Natural killer cell (primary cell): Measurements from ENCODE around the gene PDE4D. TPM values are rescaled to one million over a fixed set of nuclear protein-coding genes. Genes with fewer than 3 reads are reported as not detected.
A peak's percentile ranks its signal among the peaks of the same experiment; 100 is the strongest.

Experiments used
- ATAC-seq, 3 donors: fragments of 150-1000 bp in 2 of 3; fragments of 200-7000 bp in 1 of 3; cut with Tn5 transposase; 1 replicate in 1 of 3; 2 replicates in 2 of 3; pipeline ENCODE4 v1.10.0; 2021; ENCODE audit warnings: mild to moderate bottlenecking in 2 of 3, moderate library complexity in 2 of 3
- DNase-seq, 2 donors: peaks; one replicate each; pipeline versions ENCODE4 v3.0.0 to v3.0.0-alpha.2; 2013 to 2021; ENCODE audit warnings: mixed read lengths in 1 of 2
- H3K27ac ChIP-seq: one replicate; pipeline ENCODE4 v1.5.1; 2013; ENCODE audit warnings: mild to moderate bottlenecking, low read length
- H3K27me3 ChIP-seq: one replicate; pipeline ENCODE4 v1.6.1; 2013; ENCODE audit warnings: low read length; ENCODE audit not compliant: control insufficient read depth, insufficient read depth
- H3K36me3 ChIP-seq: one replicate; pipeline ENCODE4 v1.6.1; 2013; ENCODE audit warnings: low read length; ENCODE audit not compliant: control insufficient read depth, insufficient read depth
- H3K4me1 ChIP-seq: one replicate; pipeline ENCODE4 v1.6.1; 2013; ENCODE audit warnings: low read length; ENCODE audit not compliant: control insufficient read depth, insufficient read depth
- H3K4me3 ChIP-seq: one replicate; pipeline ENCODE4 v1.5.1; 2013; ENCODE audit warnings: low read length
- H3K9me3 ChIP-seq: one replicate; pipeline ENCODE4 v1.6.1; 2013; ENCODE audit warnings: low read length; ENCODE audit not compliant: control insufficient read depth, insufficient read depth
- H3K27ac Mint-ChIP-seq, 2 donors: one replicate each; pipeline ENCODE4 v1.8.0; 2022; ENCODE audit warnings: mild to moderate bottlenecking in 2 of 2, mixed read lengths in 2 of 2, moderate library complexity in 1 of 2
- H3K27me3 Mint-ChIP-seq, 2 donors: one replicate each; pipeline ENCODE4 v1.8.0; 2022; ENCODE audit warnings: low read depth in 2 of 2, mixed read lengths in 2 of 2
- H3K36me3 Mint-ChIP-seq: one replicate; pipeline ENCODE4 v1.8.0; 2022; ENCODE audit warnings: mixed read lengths
- H3K4me1 Mint-ChIP-seq, 2 donors: one replicate each; pipeline ENCODE4 v1.8.0; 2022; ENCODE audit warnings: mixed read lengths in 2 of 2
- H3K4me3 Mint-ChIP-seq: one replicate; pipeline ENCODE4 v1.8.0; 2022; ENCODE audit warnings: mild to moderate bottlenecking, moderate library complexity, mixed read lengths
- H3K9me3 Mint-ChIP-seq, 2 donors: one replicate each; pipeline ENCODE4 v1.8.0; 2022; ENCODE audit warnings: mixed read lengths in 2 of 2
- CTCF ChIP-seq: fragments of 200-600 bp; IDR thresholded peaks from one replicate; pipeline ENCODE4 v1.8.0; 2022; ENCODE audit warnings: antibody characterized with exemption
- WGBS: methylation state at CpG from one replicate; pipeline ENCODE4 v1.1.7; 2013; ENCODE audit warnings: missing lambda C conversion rate; ENCODE audit not compliant: insufficient coverage; 5-methylcytosine and 5-hydroxymethylcytosine counted together
- intact Hi-C: fragments of 100-400 bp; cut with micrococcal nuclease; formaldehyde crosslinking; loops from one replicate; pipeline ENCODE4 v1.14.2; 2022
- total RNA-seq, 4 donors: library from RNA; stranded (reverse); fragments of 120-200 nt in 1 of 4; gene quantifications; one replicate each; pipeline versions ENCODE4 v1.2.3 to v1.2.4, GENCODE V29; 2013 to 2022

The PDE4D gene
- total RNA-seq, 3 donors from 2014 or later (not counting 1 experiment from before 2014, with no cell fraction given): 109 to 170 (median 116) TPM

DNA sequence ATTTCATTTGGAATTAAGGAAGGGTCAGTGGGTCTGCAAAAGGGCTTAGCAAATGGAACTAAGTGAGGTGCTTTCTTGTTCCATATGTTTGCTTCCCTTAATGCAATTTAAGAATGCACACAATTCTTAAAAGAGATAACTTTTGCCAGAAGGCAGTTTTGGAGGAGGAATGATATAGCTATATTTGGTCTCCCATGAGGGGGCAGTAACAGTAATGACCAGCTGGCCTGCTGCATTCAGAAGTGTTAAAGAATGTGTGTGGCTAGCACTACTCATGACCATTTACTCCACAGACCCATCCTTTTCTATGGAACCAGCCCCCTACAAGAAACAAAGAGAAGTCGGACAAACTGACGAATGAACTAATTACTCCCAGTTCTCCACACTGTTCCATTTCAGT, 671.8 kb downstream of the PDE4D start:
- no peaks in the 10 kb centered on the region for H3K27me3 ChIP-seq
- Mint-ChIP-seq H3K27ac (no peak overlapping the region), H3K9me3 (peaks cover 0 to 4% of the 10 kb centered on the region in 2 donors), H3K4me1 (peaks cover 0 to 4% of the 10 kb centered on the region in 2 donors), H3K27me3 (no peaks in the 10 kb centered on the region), H3K4me3 (no peak overlapping the region), H3K36me3 (no peaks in the 10 kb centered on the region)
- no peaks in the 10 kb centered on the region for H3K36me3 ChIP-seq
- no peak overlapping the region for H3K27ac ChIP-seq
- no peak overlapping the region for H3K4me3 ChIP-seq
- H3K9me3 ChIP-seq: no peaks in the 10 kb centered on the region
- no peaks in the 10 kb centered on the region for H3K4me1 ChIP-seq
- DNase-seq (no peak), ATAC-seq (no peak)
- intact Hi-C loops: no loop called here
- WGBS: 100% methylated on average over 2 of the region's 2 CpGs
- no peak for TF ChIP-seq CTCF

DNA sequence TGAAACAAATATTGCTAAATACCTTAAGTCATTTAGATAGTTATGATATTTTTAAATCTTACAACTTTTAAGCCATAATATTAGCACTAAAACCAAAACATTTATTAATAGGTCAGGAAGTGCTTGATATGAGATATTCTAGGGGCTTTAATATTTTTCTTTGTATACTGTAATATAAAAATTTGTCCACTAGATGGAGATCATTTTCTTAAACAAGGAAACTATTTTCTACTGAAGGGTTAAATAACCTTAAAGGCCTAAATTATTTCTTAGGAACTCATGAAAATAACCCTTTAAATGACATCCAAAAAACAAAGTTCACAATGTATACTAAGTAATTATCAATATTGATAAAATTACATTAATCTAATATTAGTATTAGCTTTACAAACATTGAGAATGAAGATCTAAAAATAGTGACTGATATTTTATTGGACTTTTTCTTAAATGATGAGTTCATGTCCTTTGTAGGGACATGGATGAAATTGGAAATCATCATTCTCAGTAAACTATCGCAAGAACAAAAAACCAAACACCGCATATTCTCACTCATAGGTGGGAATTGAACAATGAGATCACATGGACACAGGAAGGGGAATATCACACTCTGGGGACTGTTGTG, 675.0 kb downstream of the PDE4D start:
- Mint-ChIP-seq H3K4me1 (no peaks in the 10 kb centered on the region), H3K36me3 (no peaks in the 10 kb centered on the region), H3K4me3 (no peak overlapping the region), H3K27ac (no peak overlapping the region), H3K27me3 (no peaks in the 10 kb centered on the region), H3K9me3 (no peaks in the 10 kb centered on the region)
- no CpG with 5 or more reads among the region's 2 CpGs for WGBS
- Histone ChIP-seq H3K36me3 (no peaks in the 10 kb centered on the region), H3K27me3 (no peaks in the 10 kb centered on the region), H3K4me1 (no peaks in the 10 kb centered on the region), H3K27ac (no peak overlapping the region), H3K9me3 (no peaks in the 10 kb centered on the region), H3K4me3 (no peak overlapping the region)
- TF ChIP-seq CTCF: peak; percentile 55
- intact Hi-C loops: no loop called here
- ATAC-seq (no peak), DNase-seq (no peak)

DNA sequence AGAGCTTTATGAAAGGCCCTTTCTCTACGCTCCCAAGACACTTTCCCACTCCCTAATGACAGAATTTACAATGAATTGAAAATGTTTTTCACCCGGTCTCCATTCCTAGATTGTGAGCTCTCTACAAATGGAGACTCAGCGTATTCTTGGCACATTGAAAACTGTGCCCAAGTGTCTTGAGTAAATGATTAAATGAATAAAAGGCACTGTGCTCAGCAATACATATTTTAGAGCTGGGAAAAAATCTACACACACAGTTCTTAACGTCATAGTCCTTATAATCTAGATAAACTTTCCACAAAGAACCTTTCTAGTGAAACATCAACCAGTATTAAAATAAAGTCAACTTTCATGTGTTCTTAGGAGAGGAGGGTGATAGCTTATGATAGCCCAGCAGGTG, 676.7 kb downstream of the PDE4D start:
- ATAC-seq (no peak), DNase-seq (no peak)
- H3K4me1 ChIP-seq: no peaks in the 10 kb centered on the region
- H3K9me3 Mint-ChIP-seq: no peaks in the 10 kb centered on the region
- H3K36me3 ChIP-seq: no peaks in the 10 kb centered on the region
- H3K27me3 Mint-ChIP-seq: no peaks in the 10 kb centered on the region
- H3K4me3 ChIP-seq: no peak overlapping the region
- no peaks in the 10 kb centered on the region for H3K9me3 ChIP-seq
- H3K27me3 ChIP-seq: no peaks in the 10 kb centered on the region
- no peak overlapping the region for H3K27ac Mint-ChIP-seq
- intact Hi-C loops: no loop called here
- WGBS: 75% methylated on average over 3 of the region's 4 CpGs
- H3K4me1 Mint-ChIP-seq: no peaks in the 10 kb centered on the region
- TF ChIP-seq CTCF: no peak
- no peak overlapping the region for H3K27ac ChIP-seq
- no peak overlapping the region for H3K4me3 Mint-ChIP-seq
- no peaks in the 10 kb centered on the region for H3K36me3 Mint-ChIP-seq

DNA sequence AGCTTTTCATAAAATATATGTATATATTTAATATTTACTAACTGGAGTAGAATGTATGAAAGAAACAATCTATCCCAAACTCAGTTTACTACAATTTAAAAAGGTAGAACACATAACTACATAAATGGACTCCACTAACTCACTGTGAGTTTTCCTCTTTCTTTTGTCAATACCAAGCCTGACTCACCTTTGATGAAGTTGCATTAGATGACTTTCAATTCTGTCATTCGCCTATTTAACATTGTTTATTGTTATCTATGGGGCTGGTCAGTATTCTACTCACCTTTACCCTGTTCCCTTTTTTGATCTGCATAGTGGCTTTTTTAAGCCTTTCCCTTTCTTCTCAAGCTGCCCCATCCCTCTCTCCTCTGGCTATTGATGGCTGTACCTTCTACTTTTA, 680.9 kb downstream of the PDE4D start:
- H3K9me3 Mint-ChIP-seq: no peaks in the 10 kb centered on the region

More for the DNA sequence above, 680.9 kb downstream of the PDE4D start:
- 86% methylated on average over 1 of the region's 1 CpG for WGBS
- H3K4me3 ChIP-seq: no peak overlapping the region
- intact Hi-C loops: no loop called here
- no peaks in the 10 kb centered on the region for H3K36me3 Mint-ChIP-seq
- ATAC-seq (no peak), DNase-seq (no peak)
- no peaks in the 10 kb centered on the region for H3K36me3 ChIP-seq
- no peaks in the 10 kb centered on the region for H3K27me3 ChIP-seq
- H3K27ac ChIP-seq: no peak overlapping the region
- H3K4me1 ChIP-seq: no peaks in the 10 kb centered on the region
- no peak for TF ChIP-seq CTCF
- no peaks in the 10 kb centered on the region for H3K4me1 Mint-ChIP-seq
- no peaks in the 10 kb centered on the region for H3K27me3 Mint-ChIP-seq
- H3K9me3 ChIP-seq: no peaks in the 10 kb centered on the region
- H3K27ac Mint-ChIP-seq: no peak overlapping the region
- H3K4me3 Mint-ChIP-seq: no peak overlapping the region
